Measurements from ENCODE around the gene IQCE.

The IQCE gene

DNA sequence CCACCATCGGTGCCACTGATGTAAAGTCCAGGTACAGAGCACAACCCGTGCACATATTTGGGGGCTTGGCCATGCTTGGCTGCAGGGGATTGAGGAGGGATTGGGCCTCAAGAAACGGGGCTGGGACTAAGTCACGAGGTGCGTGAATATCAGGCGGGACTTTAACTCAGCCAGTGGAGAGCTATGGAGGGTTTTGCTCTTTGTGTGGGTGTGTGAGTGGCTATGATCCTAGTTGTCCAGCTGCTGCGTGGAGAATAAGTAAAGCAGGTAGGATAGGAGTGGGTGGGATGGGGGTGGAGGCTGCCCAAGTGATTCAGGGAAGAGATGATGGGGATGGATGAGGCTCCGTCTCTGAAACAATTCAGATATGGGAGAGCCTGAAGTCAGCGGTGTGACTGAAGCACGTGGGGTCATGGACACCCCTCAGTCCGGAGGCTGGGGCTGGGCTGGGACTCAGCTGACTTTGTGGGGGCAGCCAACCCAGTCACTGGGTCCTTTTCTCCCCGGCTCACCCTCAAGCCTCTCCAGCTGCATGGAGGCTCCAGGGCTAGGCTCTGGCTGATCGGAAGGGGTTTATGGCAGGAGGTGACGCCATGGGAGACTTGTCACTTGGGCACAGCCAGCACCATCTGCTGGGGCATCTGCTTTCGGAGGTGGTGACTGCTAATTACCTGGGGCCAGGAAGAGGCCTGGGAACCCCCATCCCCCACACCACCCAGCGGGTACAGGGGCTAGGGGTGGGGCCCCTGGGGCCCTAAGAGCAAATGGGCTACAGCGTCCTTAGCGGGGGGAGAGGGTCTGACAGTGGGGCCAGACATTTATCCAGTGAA is 40.9 kb upstream of the IQCE start:
- TF ChIP-seq, protein P1, sequence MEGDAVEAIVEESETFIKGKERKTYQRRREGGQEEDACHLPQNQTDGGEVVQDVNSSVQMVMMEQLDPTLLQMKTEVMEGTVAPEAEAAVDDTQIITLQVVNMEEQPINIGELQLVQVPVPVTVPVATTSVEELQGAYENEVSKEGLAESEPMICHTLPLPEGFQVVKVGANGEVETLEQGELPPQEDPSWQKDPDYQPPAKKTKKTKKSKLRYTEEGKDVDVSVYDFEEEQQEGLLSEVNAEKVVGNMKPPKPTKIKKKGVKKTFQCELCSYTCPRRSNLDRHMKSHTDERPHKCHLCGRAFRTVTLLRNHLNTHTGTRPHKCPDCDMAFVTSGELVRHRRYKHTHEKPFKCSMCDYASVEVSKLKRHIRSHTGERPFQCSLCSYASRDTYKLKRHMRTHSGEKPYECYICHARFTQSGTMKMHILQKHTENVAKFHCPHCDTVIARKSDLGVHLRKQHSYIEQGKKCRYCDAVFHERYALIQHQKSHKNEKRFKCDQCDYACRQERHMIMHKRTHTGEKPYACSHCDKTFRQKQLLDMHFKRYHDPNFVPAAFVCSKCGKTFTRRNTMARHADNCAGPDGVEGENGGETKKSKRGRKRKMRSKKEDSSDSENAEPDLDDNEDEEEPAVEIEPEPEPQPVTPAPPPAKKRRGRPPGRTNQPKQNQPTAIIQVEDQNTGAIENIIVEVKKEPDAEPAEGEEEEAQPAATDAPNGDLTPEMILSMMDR (IDR thresholded peaks at IDR 0.05; ENCODE audit: extremely low read depth, missing control alignments), result no peak
- no peak for DNase-seq (ENCODE audit: low spot score)

GRCh38 chr7:2518737-2519118 is 40.1 kb upstream of the IQCE start:
- TF ChIP-seq, protein P1 (IDR thresholded peaks at IDR 0.05; ENCODE audit: extremely low read depth, missing control alignments), result no peak
- DNase-seq (ENCODE audit: low spot score), result no peak

DNA sequence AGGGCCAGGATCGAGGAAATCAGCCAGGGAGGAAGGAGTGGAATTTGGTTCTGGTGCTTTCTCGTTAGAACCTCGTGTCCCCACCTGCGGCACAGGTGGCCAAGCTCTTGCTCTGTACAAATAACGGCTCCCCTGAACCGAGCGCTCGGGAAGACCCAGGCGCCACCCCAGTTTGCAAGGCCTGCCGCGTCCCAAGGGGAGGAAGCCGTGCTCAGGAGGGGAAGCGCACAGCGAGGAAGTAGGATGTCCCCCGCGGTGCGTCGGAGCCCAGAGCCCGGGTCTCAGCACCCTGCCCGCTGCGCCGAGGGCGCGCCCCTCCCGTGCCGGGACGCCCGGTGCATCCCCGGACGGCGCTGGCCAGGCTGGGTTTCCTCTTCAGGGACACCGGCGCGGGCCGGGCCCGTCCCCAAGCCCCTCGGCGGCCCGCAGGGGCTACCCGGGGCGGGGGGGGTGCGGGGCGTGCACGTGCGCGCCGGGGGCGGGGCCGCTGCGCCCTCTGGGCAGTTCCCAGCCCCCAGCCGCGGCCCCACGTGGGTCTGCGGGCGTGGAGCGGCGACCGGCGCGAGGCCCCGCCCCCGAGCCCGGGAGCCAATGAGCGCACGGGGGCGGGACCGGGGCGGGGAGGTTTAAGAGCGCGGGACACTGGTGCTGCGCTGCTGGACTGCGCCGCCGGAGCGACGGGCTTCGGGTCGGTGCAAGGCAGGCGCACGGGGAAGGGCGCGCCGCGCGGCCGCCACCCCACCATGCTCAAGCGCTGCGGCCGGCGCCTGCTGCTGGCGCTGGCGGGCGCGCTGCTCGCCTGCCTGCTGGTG is 39.5 kb upstream of the IQCE start, which contains the start of gene LFNG:
Gene LFNG (plus strand): TSS at position 656 of the 812 bp plus-strand sequence. CDS start 88 bp downstream, at position 744.
- TF ChIP-seq, protein P1 (IDR thresholded peaks at IDR 0.05; ENCODE audit: extremely low read depth, missing control alignments), result no peak
- DNase-seq (ENCODE audit: low spot score), result peak; percentile 100

DNA sequence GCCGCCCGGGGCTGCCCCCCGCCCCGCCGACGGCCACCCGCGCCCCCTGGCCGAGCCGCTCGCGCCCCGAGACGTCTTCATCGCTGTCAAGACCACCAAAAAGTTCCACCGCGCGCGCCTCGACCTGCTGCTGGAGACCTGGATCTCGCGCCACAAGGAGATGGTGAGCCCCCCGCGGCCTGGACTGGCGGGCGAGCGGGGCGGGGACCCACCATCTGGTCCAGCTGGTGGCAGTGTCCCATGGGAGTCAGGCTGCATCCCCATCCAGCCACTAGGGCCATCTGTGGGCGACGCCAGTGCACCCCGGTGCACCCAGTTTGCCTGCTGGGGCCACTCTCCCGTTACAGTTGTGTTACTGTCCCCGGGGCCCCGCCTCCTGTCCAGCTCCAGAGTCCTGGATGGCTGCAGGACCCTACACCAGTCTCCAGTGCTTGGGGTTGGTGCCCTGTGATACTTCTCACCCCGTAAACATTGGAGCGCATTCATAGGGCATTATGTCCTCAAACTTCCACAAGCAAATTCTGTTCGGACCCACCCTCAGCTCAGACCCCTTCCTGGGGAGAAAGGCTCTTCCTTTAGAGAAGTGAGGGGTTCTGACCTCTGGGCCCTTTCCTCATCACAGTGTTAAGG is 38.5 kb upstream of the IQCE start:
- DNase-seq (ENCODE audit: low spot score), result peak; percentile 61

GRCh38 chr7:2520761-2521290 is 38.0 kb upstream of the IQCE start:
- no peak for DNase-seq (ENCODE audit: low spot score)

More for the DNA sequence above, 38.5 kb upstream of the IQCE start:
- TF ChIP-seq, protein P1 (IDR thresholded peaks at IDR 0.05; ENCODE audit: extremely low read depth, missing control alignments), result no peak

GRCh38 chr7:2521341-2521745 is 37.4 kb upstream of the IQCE start:
- DNase-seq (ENCODE audit: low spot score), result no peak
- TF ChIP-seq, protein P1 (IDR thresholded peaks at IDR 0.05; ENCODE audit: extremely low read depth, missing control alignments), result no peak

More at GRCh38 chr7:2520761-2521290, 38.0 kb upstream of the IQCE start:
- TF ChIP-seq, protein P1 (IDR thresholded peaks at IDR 0.05; ENCODE audit: extremely low read depth, missing control alignments), result no peak

Measured in GM20000 (cell line).